GM06990 (cell line): ENCODE data around the gene CHST11.

Experiments
- DNase-seq: peaks from one replicate; pipeline ENCODE4 v3.0.0-alpha.2; 2011; ENCODE audit not compliant: insufficient read length; ENCODE audit errors: extremely low read depth
- H3K27me3 ChIP-seq: replicated peaks from 2 replicates; pipeline ENCODE4 v1.6.0; 2011; ENCODE audit warnings: low read length; ENCODE audit not compliant: control insufficient read depth, insufficient read depth
- H3K36me3 ChIP-seq: 2 replicates; pipeline ENCODE4 v1.5.1; 2011; ENCODE audit warnings: low read length; ENCODE audit not compliant: control insufficient read depth, insufficient read depth
- H3K4me3 ChIP-seq: replicated peaks from 2 replicates; pipeline ENCODE4 v1.5.1; 2011; ENCODE audit warnings: low read depth, mild to moderate bottlenecking, control low read depth, low read length
- CTCF ChIP-seq: IDR thresholded peaks from 2 replicates; pipeline ENCODE4 v1.5.1; 2011; ENCODE audit warnings: low read length, control low read depth, mild to moderate bottlenecking, inconsistent platforms; ENCODE audit not compliant: insufficient read depth, poor library complexity, severe bottlenecking

Gene CHST11

GRCh38 chr12:104712477-104712876, 255.7 kb downstream of the CHST11 start:
- H3K36me3 ChIP-seq = no peaks in the 10 kb centered on the region
- DNase-seq = no peak
- H3K27me3 ChIP-seq = no peaks in the 10 kb centered on the region
- no peak overlapping the region for H3K4me3 ChIP-seq
- TF ChIP-seq CTCF = no peak

GRCh38 chr12:104712968-104713367, 256.2 kb downstream of the CHST11 start:
- Histone ChIP-seq H3K27me3 (no peaks in the 10 kb centered on the region), H3K36me3 (no peaks in the 10 kb centered on the region), H3K4me3 (no peak overlapping the region)
- TF ChIP-seq CTCF = no peak
- DNase-seq = no peak

GRCh38 chr12:104713444-104713843, 256.7 kb downstream of the CHST11 start:
- DNase-seq = no peak
- no peak for TF ChIP-seq CTCF
- Histone ChIP-seq H3K4me3 (no peak overlapping the region), H3K27me3 (no peaks in the 10 kb centered on the region), H3K36me3 (no peaks in the 10 kb centered on the region)

- no peak for TF ChIP-seq CTCF
- no peak for DNase-seq
- Histone ChIP-seq H3K4me3 (no peak overlapping the region), H3K36me3 (no peaks in the 10 kb centered on the region), H3K27me3 (no peaks in the 10 kb centered on the region)
Measured at GRCh38 chr12:104714369-104714768, 257.6 kb downstream of the CHST11 start.

- no peak overlapping the region for H3K4me3 ChIP-seq
- no peaks in the 10 kb centered on the region for H3K27me3 ChIP-seq
- TF ChIP-seq CTCF = no peak
- DNase-seq = no peak
- H3K36me3 ChIP-seq = no peaks in the 10 kb centered on the region
Measured at GRCh38 chr12:104716172-104716571, 259.4 kb downstream of the CHST11 start.

GRCh38 chr12:104718304-104718929, 261.7 kb downstream of the CHST11 start:
- no peak for DNase-seq
- no peak for TF ChIP-seq CTCF
- no peaks in the 10 kb centered on the region for H3K36me3 ChIP-seq

More at GRCh38 chr12:104718304-104718929, 261.7 kb downstream of the CHST11 start:
- Histone ChIP-seq H3K27me3 (no peaks in the 10 kb centered on the region), H3K4me3 (no peak overlapping the region)
